Pancreas (tissue), 10 donors: Measurements from ENCODE around the gene RAMACL. TPM values are rescaled to one million over a fixed set of nuclear protein-coding genes. Genes with fewer than 3 reads are reported as not detected.

ENCODE experiments used
- ATAC-seq, 4 donors: fragments of 200-7000 bp; cut with Tn5 transposase; one replicate each; pipeline versions ENCODE4 v1.8.0 to v1.9.1; 2020; ENCODE audit warnings: mild to moderate bottlenecking in 4 of 4, moderate library complexity in 4 of 4
- DNase-seq, 6 donors: peaks; one replicate each; pipeline ENCODE4 v3.0.0-alpha.2; 2020
- FAIRE-seq: peaks from 2 replicates; lab custom pipeline; 2012; peaks lifted over from hg19 to GRCh38; lab: Jason Lieb, UNC
- H3K27ac ChIP-seq, 4 donors: fragments of 200-600 bp; sonication (generic); 1 replicate in 3 of 4; 2 replicates in 1 of 4; pipeline versions ENCODE4 v1.5.0 to v1.8.0; 2020
- H3K27me3 ChIP-seq, 4 donors: fragments of 200-600 bp; one replicate each; pipeline ENCODE4 v1.8.0; 2021
- H3K36me3 ChIP-seq, 3 donors: fragments of 200-600 bp; sonication (generic) in 1 of 3; one replicate each; pipeline versions ENCODE4 v1.5.0 to v1.8.0; 2020 to 2021
- H3K4me1 ChIP-seq, 3 donors: fragments of 200-600 bp; one replicate each; pipeline ENCODE4 v1.8.0; 2021
- H3K4me3 ChIP-seq, 4 donors: fragments of 200-600 bp; sonication (generic) in 2 of 4; one replicate each; pipeline versions ENCODE4 v1.5.0 to v1.8.0; 2020 to 2021
- H3K9me3 ChIP-seq, 4 donors: fragments of 200-600 bp; one replicate each; pipeline ENCODE4 v1.8.0; 2021
- WGBS, 2 donors: extraction: QIAGEN DNeasy Blood & Tissue Kit; methylation state at CpG; one replicate each; pipeline ENCODE4 v1.1.7; 2013; 5-methylcytosine and 5-hydroxymethylcytosine counted together
- intact Hi-C, 3 donors: fragments of 100-400 bp; cut with DNase I; formaldehyde crosslinking; loops; one replicate each; pipeline versions ENCODE4 v1.11.1 to v1.14.2; 2022
- polyA plus RNA-seq, 2 donors: library from polyadenylated mRNA; stranded (reverse); fragments of 200-250 nt; gene quantifications; one replicate each; pipeline ENCODE4 v1.2.3, GENCODE V29; 2013
- total RNA-seq, 6 donors: library from RNA; stranded (reverse); fragmentation: NEBNext Ultra II Directional in 4 of 6; extraction: Animal tissue kit (Norgen Biotek cat#: 25700) in 4 of 6; gene quantifications; one replicate each; pipeline versions ENCODE4 v1.2.1 to v1.2.4, GENCODE V29; 2021 to 2023
- TF ChIP-seq, protein P1 (sequence below), 4 donors: fragments of 200-600 bp; sonication (generic) in 3 of 4; IDR thresholded peaks; one replicate each; pipeline versions ENCODE4 v1.5.0 to v1.8.0; 2021; ENCODE audit warnings: antibody characterized with exemption in 4 of 4
- donor health status: healthy with polysubstance abuse.
- donor health status: DM: no; HTN: no; CAD: no; lungs with moderate emphysema.
- donor health status: DM: no; HTN: no; CAD: no.
- donor health status: control.
- donor health status: control.
- donor health status: Bipolar disorder and iron deficiency.
- donor health status: DM: yes; HTN: yes; CAD: no.
- donor health status: DM: no; HTN: no; CAD: no.
- donor health status: DM: no; HTN: no; CAD: no.
- donor health status: DM: yes; HTN: yes; CAD: no.

Gene RAMACL
- total and polyA plus RNA-seq, 8 donors: 0.33 to 3.1 (median 1.0) TPM

DNA sequence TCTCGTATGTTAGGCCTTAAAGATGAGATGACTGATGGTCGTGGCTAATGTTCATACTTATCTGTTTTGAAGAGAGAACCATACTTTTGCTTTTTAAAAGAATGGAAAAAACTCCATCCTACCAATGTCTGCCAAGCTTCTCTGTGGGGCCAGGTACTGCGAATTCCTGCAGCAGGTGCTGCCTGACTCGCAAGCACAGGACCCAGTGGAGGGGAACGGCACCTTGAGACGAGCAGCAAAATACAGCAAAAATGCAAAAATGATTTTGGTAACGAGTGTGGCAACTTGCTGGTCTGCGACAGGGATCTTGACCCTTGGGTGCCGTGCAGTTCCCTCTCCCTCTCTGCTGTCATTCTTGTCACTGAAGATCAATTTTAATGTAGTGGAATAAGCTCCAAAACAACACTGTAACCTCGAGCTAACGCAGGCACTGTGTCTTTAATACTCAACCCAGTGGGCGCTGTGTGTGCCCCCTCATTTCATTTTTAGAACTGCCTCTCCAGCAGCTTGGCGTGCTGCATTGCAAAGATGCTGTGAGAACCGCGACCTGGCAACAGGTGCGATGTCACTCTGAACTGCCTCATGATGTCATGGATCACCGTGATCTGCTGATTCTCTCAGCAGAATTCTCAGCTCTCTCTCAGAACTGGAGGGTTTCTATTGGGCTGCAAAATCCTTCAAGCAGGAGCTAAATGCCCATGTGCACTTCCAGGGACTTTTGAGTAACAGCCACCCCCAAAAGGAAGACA, 51.6 kb downstream of the RAMACL start:
- TF ChIP-seq, protein P1, sequence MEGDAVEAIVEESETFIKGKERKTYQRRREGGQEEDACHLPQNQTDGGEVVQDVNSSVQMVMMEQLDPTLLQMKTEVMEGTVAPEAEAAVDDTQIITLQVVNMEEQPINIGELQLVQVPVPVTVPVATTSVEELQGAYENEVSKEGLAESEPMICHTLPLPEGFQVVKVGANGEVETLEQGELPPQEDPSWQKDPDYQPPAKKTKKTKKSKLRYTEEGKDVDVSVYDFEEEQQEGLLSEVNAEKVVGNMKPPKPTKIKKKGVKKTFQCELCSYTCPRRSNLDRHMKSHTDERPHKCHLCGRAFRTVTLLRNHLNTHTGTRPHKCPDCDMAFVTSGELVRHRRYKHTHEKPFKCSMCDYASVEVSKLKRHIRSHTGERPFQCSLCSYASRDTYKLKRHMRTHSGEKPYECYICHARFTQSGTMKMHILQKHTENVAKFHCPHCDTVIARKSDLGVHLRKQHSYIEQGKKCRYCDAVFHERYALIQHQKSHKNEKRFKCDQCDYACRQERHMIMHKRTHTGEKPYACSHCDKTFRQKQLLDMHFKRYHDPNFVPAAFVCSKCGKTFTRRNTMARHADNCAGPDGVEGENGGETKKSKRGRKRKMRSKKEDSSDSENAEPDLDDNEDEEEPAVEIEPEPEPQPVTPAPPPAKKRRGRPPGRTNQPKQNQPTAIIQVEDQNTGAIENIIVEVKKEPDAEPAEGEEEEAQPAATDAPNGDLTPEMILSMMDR (IDR thresholded peaks at IDR 0.05): no peak
- DNase-seq: no peak
- Histone ChIP-seq H3K9me3 (no peaks in the 10 kb centered on the region), H3K27ac (no peak overlapping the region), H3K4me1 (no peaks in the 10 kb centered on the region), H3K4me3 (no peak overlapping the region), H3K36me3 (peaks cover 0 to 8% (median 2%) of the 10 kb centered on the region in 3 donors), H3K27me3 (no peaks in the 10 kb centered on the region)
- ATAC-seq: no peak
- FAIRE-seq: no peak
- intact Hi-C loops: no loop called here
- WGBS, 2 donors: 89 to 90% methylated on average over 17 of the region's 17 CpGs

DNA sequence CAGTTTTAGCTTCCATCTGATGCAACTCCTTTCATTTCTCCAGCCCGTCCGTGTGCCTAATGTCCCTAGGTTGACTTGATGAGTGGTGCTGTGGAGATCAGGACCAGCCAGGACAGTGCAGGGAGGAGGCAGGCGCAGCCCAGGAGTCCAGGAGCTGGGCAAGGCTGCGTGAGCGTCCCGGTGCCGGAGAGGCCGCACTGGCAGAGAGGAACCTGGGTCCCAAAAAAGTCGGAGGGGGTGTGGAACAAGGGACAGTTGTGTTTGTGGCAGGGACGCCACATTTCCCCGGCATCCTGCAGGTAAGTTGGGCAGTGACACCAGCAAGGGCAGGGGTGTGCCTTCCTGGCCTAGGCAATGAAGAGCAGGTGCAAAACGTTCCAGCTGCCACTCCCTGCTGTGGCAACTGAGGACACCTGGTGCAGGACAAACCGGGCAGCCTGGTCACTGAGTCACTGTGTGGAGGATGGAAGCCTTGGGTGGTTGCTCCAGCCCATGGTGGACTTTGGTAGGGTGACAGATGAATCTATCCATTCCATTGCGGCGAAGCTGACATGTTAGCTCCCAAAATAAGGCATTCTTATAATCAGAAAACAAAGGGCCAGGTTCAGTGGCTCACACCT, 53.2 kb downstream of the RAMACL start:
- no peak for ATAC-seq
- no peaks in the 10 kb centered on the region for H3K9me3 ChIP-seq
- no peak for DNase-seq
- no peaks in the 10 kb centered on the region for H3K4me1 ChIP-seq
- H3K27me3 ChIP-seq: no peaks in the 10 kb centered on the region
- no peak for FAIRE-seq
- peaks cover 0 to 8% (median 2%) of the 10 kb centered on the region in 3 donors for H3K36me3 ChIP-seq
- H3K4me3 ChIP-seq: no peak overlapping the region
- 90 to 92% methylated on average over 15 of the region's 15 CpGs for WGBS, 2 donors
- TF ChIP-seq, protein P1 (IDR thresholded peaks at IDR 0.05): no peak
- no peak overlapping the region for H3K27ac ChIP-seq
- intact Hi-C loops: no loop called here

Other genes starting within 250 kb of the RAMACL start
- 10 to 100 TPM; 14.5 to 31.8 (median 22.6) TPM for gene SFT2D1, start 244.1 kb downstream of the RAMACL start, total RNA-seq
- gene SFT2D1, start 244.1 kb downstream of the RAMACL start, polyA plus RNA-seq: 10 to 100 TPM; 29.5 to 38.9 TPM
- 10 to 100 TPM; 17.0 to 33.0 (median 24.0) TPM for gene MPC1, start 203.7 kb downstream of the RAMACL start, total RNA-seq
- 10 to 100 TPM; 42.6 to 56.3 TPM for gene MPC1, start 203.7 kb downstream of the RAMACL start, polyA plus RNA-seq
- gene RPS6KA2, start 40.6 kb upstream of the RAMACL start, total RNA-seq: 10 to 100 TPM; 17.3 to 95.4 (median 23.6) TPM
- 10 to 100 TPM in 1 of 2 donors, 1 to 10 TPM in 1; 7.9 to 11.2 TPM for gene RPS6KA2, start 40.6 kb upstream of the RAMACL start, polyA plus RNA-seq